PFSK-1 (cell line): ENCODE results near the gene RALGPS1.

ENCODE experiments used
- POLR2AphosphoS5 ChIP-seq: IDR thresholded peaks from 2 replicates; pipeline ENCODE4 v1.6.1; 2012; ENCODE audit warnings: low read depth, mild to moderate bottlenecking, control low read depth, low read length, moderate library complexity
- SIN3A ChIP-seq: IDR thresholded peaks from 2 replicates; pipeline ENCODE4 v1.6.1; 2012; ENCODE audit warnings: mild to moderate bottlenecking, low read length, moderate library complexity, borderline replicate concordance; ENCODE audit not compliant: insufficient read depth
- TAF1 ChIP-seq: IDR thresholded peaks from 2 replicates; pipeline ENCODE4 v1.6.1; 2012; ENCODE audit warnings: low read length, control low read depth, borderline replicate concordance; ENCODE audit not compliant: insufficient read depth

DNA sequence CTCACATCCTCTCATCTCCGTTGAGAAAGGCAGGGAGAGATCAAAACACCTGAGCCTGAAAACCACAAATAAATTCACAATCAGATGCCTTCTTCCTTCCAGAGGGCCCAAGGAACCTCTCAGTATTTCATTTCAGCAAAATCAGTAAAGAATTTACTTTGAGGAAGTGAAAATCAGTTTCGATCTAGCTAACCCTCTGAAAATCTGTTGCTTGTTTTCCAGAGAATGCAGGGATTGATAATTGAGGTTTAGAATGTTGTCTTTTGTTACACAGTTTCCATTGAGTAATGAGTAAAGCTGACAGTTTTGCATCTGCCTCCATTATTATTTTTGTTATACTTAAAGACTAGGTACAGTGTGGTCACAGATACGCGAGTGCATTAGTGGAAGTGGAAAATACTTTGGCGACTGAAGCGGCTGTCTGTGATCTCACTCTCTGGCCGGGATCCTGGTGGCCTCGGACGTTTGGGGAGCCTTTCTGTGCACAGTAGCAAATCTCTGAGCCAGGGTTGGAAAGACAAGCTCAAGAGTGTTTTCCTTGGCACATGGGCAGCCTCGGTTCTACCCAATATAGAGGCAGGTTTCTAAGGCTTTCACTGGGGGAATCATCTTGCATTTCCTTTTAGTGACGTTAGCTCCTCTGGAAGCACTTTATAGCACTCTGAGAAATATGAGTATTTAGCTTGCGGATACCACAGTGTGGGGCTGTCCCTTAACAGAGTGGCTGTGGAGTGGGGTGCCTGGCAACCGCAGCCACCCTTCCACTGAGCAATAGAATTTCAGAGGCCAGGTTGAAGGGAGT lies 240.0 kb downstream of the RALGPS1 start:
- TF ChIP-seq TAF1 = no peak
- no peak for TF ChIP-seq SIN3A
- no peak for TF ChIP-seq POLR2AphosphoS5
